Osteocyte (in vitro differentiated cells): Measurements from ENCODE around the gene ANKRD33. TPM values are rescaled to one million over a fixed set of nuclear protein-coding genes. Genes with fewer than 3 reads are reported as not detected.

Experiments
- DNase-seq: peaks from one replicate; pipeline ENCODE4 v3.0.0; 2021; ENCODE audit warnings: mixed read lengths; ENCODE audit not compliant: unreplicated experiment; ENCODE audit errors: extremely low spot score
- H3K27ac Mint-ChIP-seq: one replicate; pipeline ENCODE4 v1.8.0; 2021; ENCODE audit warnings: mild to moderate bottlenecking, mixed read lengths; ENCODE audit not compliant: unreplicated experiment
- H3K27me3 Mint-ChIP-seq: one replicate; pipeline ENCODE4 v1.8.0; 2021; ENCODE audit warnings: mixed read lengths; ENCODE audit not compliant: unreplicated experiment
- H3K36me3 Mint-ChIP-seq: one replicate; pipeline ENCODE4 v1.8.0; 2021; ENCODE audit warnings: mixed read lengths; ENCODE audit not compliant: unreplicated experiment
- H3K4me1 Mint-ChIP-seq: one replicate; pipeline ENCODE4 v1.8.0; 2021; ENCODE audit warnings: mixed read lengths; ENCODE audit not compliant: unreplicated experiment
- H3K4me3 Mint-ChIP-seq: one replicate; pipeline ENCODE4 v1.8.0; 2021; ENCODE audit warnings: mild to moderate bottlenecking, moderate library complexity, mixed read lengths; ENCODE audit not compliant: unreplicated experiment
- H3K9me3 Mint-ChIP-seq: one replicate; pipeline ENCODE4 v1.8.0; 2021; ENCODE audit warnings: mixed read lengths; ENCODE audit not compliant: unreplicated experiment
- CTCF ChIP-seq: fragments of 200-600 bp; sonication (generic); IDR thresholded peaks from 2 replicates; pipeline ENCODE4 v1.5.0; 2021; ENCODE audit warnings: antibody characterized with exemption, mild to moderate bottlenecking, moderate library complexity
- total RNA-seq: library from RNA; stranded (reverse); gene quantifications from 2 replicates; pipeline ENCODE4 v1.2.1, GENCODE V29; 2021

The ANKRD33 gene
- total RNA-seq, 1 donor from 2014 or later: not detected

DNA sequence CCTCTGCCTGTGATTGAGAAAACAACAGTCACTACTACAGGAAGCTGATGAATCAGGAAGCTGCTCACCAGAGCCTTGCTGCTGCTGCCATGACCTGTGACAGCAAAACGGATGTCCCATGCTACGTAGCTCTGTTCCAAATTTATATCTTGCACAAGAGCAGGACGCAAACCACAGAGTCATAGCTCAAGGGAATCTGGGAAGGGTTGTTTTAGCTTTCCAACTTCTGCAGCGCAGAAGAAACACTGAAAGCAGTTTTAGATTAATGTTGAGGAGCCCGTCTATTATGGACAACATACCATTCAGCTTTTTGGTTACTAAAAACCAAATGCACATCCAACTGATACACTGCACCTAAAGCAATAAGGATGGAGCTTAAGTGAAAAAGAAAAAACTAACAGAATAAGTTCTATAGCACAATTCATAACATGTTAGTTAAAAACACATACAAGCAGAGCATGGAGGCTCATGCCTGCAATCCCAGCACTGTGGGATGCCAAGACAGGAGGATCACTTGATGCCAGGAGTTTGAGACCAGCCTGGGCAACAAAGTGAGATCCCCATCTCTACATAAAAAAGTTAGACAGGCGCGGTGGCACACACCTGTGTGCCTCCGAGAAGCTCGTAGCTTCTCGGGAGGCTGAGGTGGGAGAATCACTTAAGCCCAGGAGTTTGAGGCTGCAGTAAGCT, 1.7 kb upstream of the ANKRD33 start:
- Mint-ChIP-seq H3K9me3 (no peaks in the 10 kb centered on the region), H3K4me3 (no peak overlapping the region), H3K4me1 (peaks cover 8% of the 10 kb centered on the region), H3K27me3 (no peaks in the 10 kb centered on the region), H3K36me3 (no peaks in the 10 kb centered on the region), H3K27ac (peak overlapping the region; percentile 78)
- no peak for DNase-seq
- TF ChIP-seq CTCF: no peak

DNA sequence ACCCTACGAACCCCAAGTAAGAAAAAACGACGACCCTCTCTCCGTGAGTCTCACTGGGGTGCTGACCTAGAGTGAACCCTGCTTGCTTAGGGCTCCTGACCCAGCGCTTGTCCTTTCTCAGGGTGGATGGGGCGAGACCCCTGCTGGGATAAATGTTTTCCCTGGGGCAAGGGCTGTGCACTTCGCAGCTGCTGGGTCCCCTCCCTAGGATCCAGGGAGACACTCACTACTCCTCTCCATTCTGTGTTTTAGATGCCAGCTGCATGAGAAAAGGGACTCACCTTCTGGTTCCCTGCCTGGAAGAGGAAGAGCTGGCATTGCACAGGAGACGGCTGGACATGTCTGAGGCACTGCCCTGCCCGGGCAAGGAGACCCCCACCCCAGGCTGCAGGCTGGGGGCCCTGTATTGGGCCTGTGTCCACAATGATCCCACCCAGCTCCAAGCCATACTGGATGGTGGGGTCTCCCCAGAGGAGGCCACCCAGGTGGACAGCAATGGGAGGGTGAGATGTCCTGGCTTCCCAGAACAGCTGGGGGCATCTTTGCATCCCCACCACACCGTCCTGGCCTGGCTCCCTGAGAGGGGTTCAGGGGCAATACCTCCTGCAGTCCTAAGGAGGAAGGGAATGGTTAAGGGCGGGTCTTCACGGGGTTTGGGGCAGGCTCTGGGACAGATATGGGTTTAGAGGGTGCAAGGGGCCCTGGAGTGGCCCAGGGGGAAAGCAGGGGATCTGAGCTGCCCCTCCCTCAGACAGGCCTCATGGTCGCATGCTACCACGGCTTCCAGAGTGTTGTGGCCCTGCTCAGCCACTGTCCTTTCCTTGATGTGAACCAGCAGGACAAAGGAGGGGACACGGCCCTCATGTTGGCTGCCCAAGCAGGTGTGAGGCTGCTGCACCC, 663 bp downstream of the ANKRD33 start:
- no peak for TF ChIP-seq CTCF
- DNase-seq: no peak
- no peak overlapping the region for H3K4me3 Mint-ChIP-seq
- H3K27ac Mint-ChIP-seq: no peak overlapping the region
- no peaks in the 10 kb centered on the region for H3K27me3 Mint-ChIP-seq
- no peaks in the 10 kb centered on the region for H3K9me3 Mint-ChIP-seq
- H3K4me1 Mint-ChIP-seq: peaks cover 8% of the 10 kb centered on the region
- no peaks in the 10 kb centered on the region for H3K36me3 Mint-ChIP-seq

DNA sequence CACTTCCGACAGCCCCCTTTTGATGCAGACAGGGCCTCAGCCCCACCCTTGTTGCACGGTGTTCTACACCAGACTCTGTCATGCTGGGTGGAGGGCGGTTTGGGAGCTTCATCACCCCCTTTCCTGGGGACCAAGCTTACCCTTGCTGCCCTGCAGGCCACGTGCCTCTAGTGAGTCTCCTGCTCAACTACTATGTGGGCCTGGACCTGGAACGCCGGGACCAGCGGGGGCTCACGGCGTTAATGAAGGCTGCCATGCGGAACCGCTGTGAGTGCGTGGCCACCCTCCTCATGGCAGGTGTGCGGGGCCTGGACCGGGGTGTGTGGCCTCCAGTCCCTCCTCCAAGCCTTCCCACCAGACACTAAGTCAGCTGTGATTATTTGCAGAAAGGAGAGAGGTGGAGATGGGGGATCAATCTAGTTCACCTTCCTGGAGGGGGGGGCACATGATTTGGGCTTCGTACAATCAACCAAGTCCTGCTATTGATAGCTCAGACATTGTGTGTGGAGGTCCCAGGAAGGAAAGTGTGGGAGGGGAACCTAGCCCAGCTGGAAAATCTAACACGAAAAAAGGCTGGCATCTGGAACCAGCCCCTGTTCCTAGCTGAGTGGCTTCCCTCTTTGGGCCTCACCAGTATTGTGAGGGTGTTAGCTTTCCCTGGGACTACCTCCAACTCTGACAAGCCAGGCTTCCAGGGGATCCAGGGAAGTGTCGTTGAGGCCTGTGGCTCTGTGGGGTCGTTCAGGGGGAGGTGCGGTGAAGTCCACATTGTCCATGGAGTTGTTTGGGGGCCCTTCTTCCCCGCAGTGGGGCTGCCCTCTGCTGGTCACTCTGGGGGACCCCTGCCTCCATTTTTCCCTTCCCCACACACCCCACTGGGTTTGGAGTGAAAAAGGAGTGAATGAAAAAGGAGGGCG, 1.6 kb downstream of the ANKRD33 start:
- H3K9me3 Mint-ChIP-seq: no peaks in the 10 kb centered on the region
- no peak for TF ChIP-seq CTCF
- H3K4me1 Mint-ChIP-seq: peaks cover 8% of the 10 kb centered on the region
- no peak overlapping the region for H3K27ac Mint-ChIP-seq
- no peaks in the 10 kb centered on the region for H3K36me3 Mint-ChIP-seq
- H3K27me3 Mint-ChIP-seq: no peaks in the 10 kb centered on the region
- H3K4me3 Mint-ChIP-seq: no peak overlapping the region
- no peak for DNase-seq

DNA sequence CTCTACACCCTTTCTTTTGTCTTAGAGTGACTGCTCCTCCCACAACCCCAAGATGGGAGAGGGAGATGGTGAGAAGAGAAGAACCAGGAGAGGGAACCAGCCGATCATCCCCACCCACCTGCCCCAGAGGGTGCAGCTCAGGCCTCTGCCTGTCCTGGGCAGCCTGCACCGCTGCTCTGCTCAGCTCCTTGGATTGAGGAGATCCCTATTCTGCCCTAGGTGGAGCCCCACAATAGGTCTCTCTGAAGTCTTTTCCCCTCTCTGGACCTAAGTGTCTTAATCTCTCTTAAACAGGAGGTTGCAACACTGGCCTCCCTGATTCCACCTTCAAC, 2.2 kb downstream of the ANKRD33 start:
- TF ChIP-seq CTCF: no peak
- H3K36me3 Mint-ChIP-seq: no peaks in the 10 kb centered on the region
- H3K27ac Mint-ChIP-seq: no peak overlapping the region
- H3K9me3 Mint-ChIP-seq: no peaks in the 10 kb centered on the region
- no peak for DNase-seq
- H3K4me3 Mint-ChIP-seq: no peak overlapping the region
- no peaks in the 10 kb centered on the region for H3K27me3 Mint-ChIP-seq
- peaks cover 10% of the 10 kb centered on the region for H3K4me1 Mint-ChIP-seq
